Renal pelvis (tissue), 4 donors: ENCODE measurements around the gene ATF1. TPM values are rescaled to one million over a fixed set of nuclear protein-coding genes. Genes with fewer than 3 reads are reported as not detected.
"Not testable (repeated sequence)": the region's sequence is repeated elsewhere in the genome, so short reads cannot be mapped to it uniquely, and the experiment has no call there.

ENCODE experiments used
- DNase-seq: peaks from one replicate; pipeline ENCODE4 v3.0.0-alpha.2; 2013
- polyA plus RNA-seq, 3 donors: library from polyadenylated mRNA; unstranded; fragments of 120-200 nt; gene quantifications; one replicate each; pipeline ENCODE4 v1.2.1, GENCODE V29; 2013; ENCODE audit not compliant: insufficient read length in 3 of 3

The ATF1 gene
- polyA plus RNA-seq, 3 donors: 43.2 to 53.7 (median 46.7) TPM

- DNase-seq: no peak
These were observed 81.2 kb downstream of the ATF1 start for GRCh38 chr12:50845021-50845647.

GRCh38 chr12:50848963-50849362 lies 85.1 kb downstream of the ATF1 start:
- no peak for DNase-seq

GRCh38 chr12:50855218-50855617 lies 91.3 kb downstream of the ATF1 start:
- not testable (repeated sequence) for DNase-seq

GRCh38 chr12:50855679-50856078 lies 91.8 kb downstream of the ATF1 start:
- DNase-seq: not testable (repeated sequence)

GRCh38 chr12:50859621-50860310 lies 95.9 kb downstream of the ATF1 start:
- DNase-seq: no peak

- no peak for DNase-seq
These were observed 98.4 kb downstream of the ATF1 start for GRCh38 chr12:50862316-50862715.

GRCh38 chr12:50865266-50865665 lies 101.4 kb downstream of the ATF1 start:
- no peak for DNase-seq

- not testable (repeated sequence) for DNase-seq
These were observed 105.0 kb downstream of the ATF1 start for GRCh38 chr12:50868881-50869280.

Other genes with a start within 250 kb of the ATF1 start
- gene TMPRSS12, start 78.8 kb downstream of the ATF1 start, polyA plus RNA-seq: under 1 TPM; 0.03 to 0.25 (median 0.10) TPM
- gene HIGD1C, start 188.4 kb downstream of the ATF1 start, polyA plus RNA-seq: not detected